ENCODE measurements around the gene RHOG. TPM values are rescaled to one million over a fixed set of nuclear protein-coding genes. Genes with fewer than 3 reads are reported as not detected.

The RHOG gene
- total and polyA plus RNA-seq, 9 of the 15 experiments (the other 6 are each of a cell fraction or from before 2014, with no cell fraction given): 22.6 to 162 (median 80.3) TPM

DNA sequence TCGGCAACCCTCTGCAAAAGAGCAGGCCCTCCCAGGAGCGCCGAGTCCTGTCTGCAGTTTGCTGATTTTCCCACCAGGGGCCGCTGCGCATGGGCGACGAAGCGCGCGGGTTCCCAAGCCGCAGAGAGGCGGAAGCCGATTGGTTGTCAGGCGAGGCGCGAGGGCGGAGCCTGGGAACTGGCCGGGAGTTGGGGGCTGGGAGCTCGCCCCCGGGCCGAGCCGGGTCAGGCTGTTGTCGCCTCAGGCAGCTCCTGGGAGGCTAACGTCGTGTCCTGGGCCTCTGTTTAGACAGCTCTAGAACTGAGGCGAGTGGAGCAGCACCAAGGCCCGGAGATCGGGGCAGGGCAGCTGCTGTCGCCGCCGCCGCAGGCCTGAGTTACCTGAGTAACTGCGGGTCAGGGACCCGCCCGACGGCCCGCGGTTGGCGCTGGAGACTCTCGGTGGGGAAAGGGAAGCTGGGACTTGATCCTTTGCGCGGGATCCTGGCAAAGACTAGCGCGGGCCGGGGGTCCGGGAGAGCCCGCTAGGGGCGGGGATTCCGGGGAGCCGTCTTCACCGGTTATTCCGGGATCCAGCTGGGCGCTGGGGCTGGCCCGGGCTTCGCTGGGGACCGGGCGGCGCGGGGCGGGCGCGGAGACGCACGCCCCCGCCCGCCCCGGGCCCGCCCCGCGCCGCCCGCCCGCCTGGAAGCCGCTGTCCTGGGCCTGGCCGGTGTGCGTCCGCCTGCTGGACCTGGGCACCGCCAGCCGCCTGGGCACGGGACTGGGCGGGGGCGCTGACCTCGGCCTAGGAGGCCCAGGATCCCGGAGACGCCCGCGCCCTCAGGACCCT, 14.4 kb upstream of the RHOG start, which contains the start of gene STIM1 (continued):
- peak; percentile 83 for TF ChIP-seq POLR2G (IDR thresholded peaks at IDR 0.05; ENCODE audit: low read depth, low read length)
- no peak for TF ChIP-seq ZNF695 (CRISPR knock-in tag; IDR thresholded peaks at IDR 0.05)
- no peak for TF ChIP-seq SMAD2 (IDR thresholded peaks at IDR 0.05; ENCODE audit: low read depth, low read length)
- no peak for TF ChIP-seq ILK (tag; IDR thresholded peaks at IDR 0.05; ENCODE audit: borderline replicate concordance, low read depth)
- 0 out of 4 replicates have a peak, but pooled peaks of 1 of the 2 experiments have one; percentile 29 for TF ChIP-seq SRF (CRISPR knock-in tag; IDR thresholded peaks at IDR 0.05)
- no peak for TF ChIP-seq DIDO1 (tag; IDR thresholded peaks at IDR 0.05; ENCODE audit: low read depth)
- no peak for TF ChIP-seq CEBPB (tag; IDR thresholded peaks at IDR 0.05)
- TF ChIP-seq HSF4 (CRISPR knock-in tag; IDR thresholded peaks at IDR 0.05; ENCODE audit: borderline replicate concordance): no peak
- TF ChIP-seq POLR3G (IDR thresholded peaks at IDR 0.05; ENCODE audit: extremely low read depth, insufficient read length, insufficient replicate concordance): no peak
- no peak for TF ChIP-seq TCFL5 (CRISPR knock-in tag; conservative IDR thresholded peaks at IDR 0.05)
- no peak for TF ChIP-seq ZNF224 (CRISPR knock-in tag; IDR thresholded peaks at IDR 0.05)
- TF ChIP-seq YBX1 (IDR thresholded peaks at IDR 0.05): no peak
- TF ChIP-seq, protein P1, sequence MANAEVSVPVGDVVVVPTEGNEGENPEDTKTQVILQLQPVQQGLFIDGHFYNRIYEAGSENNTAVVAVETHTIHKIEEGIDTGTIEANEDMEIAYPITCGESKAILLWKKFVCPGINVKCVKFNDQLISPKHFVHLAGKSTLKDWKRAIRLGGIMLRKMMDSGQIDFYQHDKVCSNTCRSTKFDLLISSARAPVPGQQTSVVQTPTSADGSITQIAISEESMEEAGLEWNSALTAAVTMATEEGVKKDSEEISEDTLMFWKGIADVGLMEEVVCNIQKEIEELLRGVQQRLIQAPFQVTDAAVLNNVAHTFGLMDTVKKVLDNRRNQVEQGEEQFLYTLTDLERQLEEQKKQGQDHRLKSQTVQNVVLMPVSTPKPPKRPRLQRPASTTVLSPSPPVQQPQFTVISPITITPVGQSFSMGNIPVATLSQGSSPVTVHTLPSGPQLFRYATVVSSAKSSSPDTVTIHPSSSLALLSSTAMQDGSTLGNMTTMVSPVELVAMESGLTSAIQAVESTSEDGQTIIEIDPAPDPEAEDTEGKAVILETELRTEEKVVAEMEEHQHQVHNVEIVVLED (CRISPR knock-in tag; IDR thresholded peaks at IDR 0.05): no peak
- TF ChIP-seq ZNF507 (tag; conservative IDR thresholded peaks at IDR 0.05): no peak
- no peak for TF ChIP-seq SLC30A9 (CRISPR knock-in tag; IDR thresholded peaks at IDR 0.05)
- TF ChIP-seq CEBPG (CRISPR knock-in tag; IDR thresholded peaks at IDR 0.05): no peak; the same call in 1 of the 2 replicates
- no peak for TF ChIP-seq CEBPG (tag; conservative IDR thresholded peaks at IDR 0.05 in 1 of 2, IDR thresholded peaks at IDR 0.05 in 1 of 2)
- 0 out of 2 replicates have a peak, but pooled peaks have one; percentile 11 for TF ChIP-seq ETV5 (CRISPR knock-in tag; IDR thresholded peaks at IDR 0.05; ENCODE audit: low read depth)
- TF ChIP-seq, protein P2, sequence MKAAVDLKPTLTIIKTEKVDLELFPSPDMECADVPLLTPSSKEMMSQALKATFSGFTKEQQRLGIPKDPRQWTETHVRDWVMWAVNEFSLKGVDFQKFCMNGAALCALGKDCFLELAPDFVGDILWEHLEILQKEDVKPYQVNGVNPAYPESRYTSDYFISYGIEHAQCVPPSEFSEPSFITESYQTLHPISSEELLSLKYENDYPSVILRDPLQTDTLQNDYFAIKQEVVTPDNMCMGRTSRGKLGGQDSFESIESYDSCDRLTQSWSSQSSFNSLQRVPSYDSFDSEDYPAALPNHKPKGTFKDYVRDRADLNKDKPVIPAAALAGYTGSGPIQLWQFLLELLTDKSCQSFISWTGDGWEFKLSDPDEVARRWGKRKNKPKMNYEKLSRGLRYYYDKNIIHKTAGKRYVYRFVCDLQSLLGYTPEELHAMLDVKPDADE (conservative IDR thresholded peaks at IDR 0.05; ENCODE audit: control insufficient read depth, low read depth, low read length): 0 out of 2 replicates have a peak, but pooled peaks have one; percentile 17
- TF ChIP-seq, protein P3, sequence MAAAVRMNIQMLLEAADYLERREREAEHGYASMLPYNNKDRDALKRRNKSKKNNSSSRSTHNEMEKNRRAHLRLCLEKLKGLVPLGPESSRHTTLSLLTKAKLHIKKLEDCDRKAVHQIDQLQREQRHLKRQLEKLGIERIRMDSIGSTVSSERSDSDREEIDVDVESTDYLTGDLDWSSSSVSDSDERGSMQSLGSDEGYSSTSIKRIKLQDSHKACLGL (CRISPR knock-in tag; IDR thresholded peaks at IDR 0.05; ENCODE audit: borderline replicate concordance, poor library complexity, severe bottlenecking): no peak
- no peak for TF ChIP-seq TOE1 (IDR thresholded peaks at IDR 0.05; ENCODE audit: borderline replicate concordance)
- TF ChIP-seq TOE1 (CRISPR knock-in tag; IDR thresholded peaks at IDR 0.05; ENCODE audit: borderline replicate concordance, low read depth): no peak
- no peak for TF ChIP-seq CHCHD3 (CRISPR knock-in tag; IDR thresholded peaks at IDR 0.05)
- peak; percentile 52; the same call in 1 of the 2 replicates for TF ChIP-seq ESRRA (IDR thresholded peaks at IDR 0.05; ENCODE audit: borderline replicate concordance, low read depth)
- 0 out of 2 replicates have a peak, but pooled peaks have one; percentile 36 for TF ChIP-seq ZEB2 (IDR thresholded peaks at IDR 0.05)

Data from K562 (cell line).